WI38 (cell line): ENCODE results near the gene NFIC.

Source experiments
- H3K4me3 ChIP-seq: 2 replicates; pipeline ENCODE4 v1.5.1; 2011; ENCODE audit warnings: low read depth, mild to moderate bottlenecking, control low read depth, low read length
- CTCF ChIP-seq: IDR thresholded peaks from 2 replicates; pipeline ENCODE4 v1.5.1; 2012; ENCODE audit warnings: low read depth, mild to moderate bottlenecking, control low read depth, low read length

The NFIC gene

GRCh38 chr19:3365836-3366752, at the start of gene NFIC:
Gene NFIC, plus strand, starts transcription at chr19:3366583. Its CDS starts 54 bp downstream, at chr19:3366637.
- TF ChIP-seq CTCF: no peak
- peak within 1 kb of the TSS; percentile 87 for H3K4me3 ChIP-seq

- no peak for TF ChIP-seq CTCF
- H3K4me3 ChIP-seq: no peak overlapping the region
Observed at GRCh38 chr19:3316659-3317207, 49.6 kb upstream of the NFIC start.

- no peak overlapping the region for H3K4me3 ChIP-seq
- no peak for TF ChIP-seq CTCF
Observed at GRCh38 chr19:3319643-3320353, 46.6 kb upstream of the NFIC start.

GRCh38 chr19:3320354-3320670, 46.1 kb upstream of the NFIC start:
- no peak for TF ChIP-seq CTCF
- no peak overlapping the region for H3K4me3 ChIP-seq

- no peak overlapping the region for H3K4me3 ChIP-seq
- TF ChIP-seq CTCF: no peak
Observed at GRCh38 chr19:3320853-3321252, 45.5 kb upstream of the NFIC start.

GRCh38 chr19:3321696-3322095, 44.7 kb upstream of the NFIC start:
- TF ChIP-seq CTCF: no peak
- no peak overlapping the region for H3K4me3 ChIP-seq
